Measurements from ENCODE around the gene LMX1A.
A peak's percentile ranks its signal among the peaks of the same experiment; 100 is the strongest.

The LMX1A gene

DNA sequence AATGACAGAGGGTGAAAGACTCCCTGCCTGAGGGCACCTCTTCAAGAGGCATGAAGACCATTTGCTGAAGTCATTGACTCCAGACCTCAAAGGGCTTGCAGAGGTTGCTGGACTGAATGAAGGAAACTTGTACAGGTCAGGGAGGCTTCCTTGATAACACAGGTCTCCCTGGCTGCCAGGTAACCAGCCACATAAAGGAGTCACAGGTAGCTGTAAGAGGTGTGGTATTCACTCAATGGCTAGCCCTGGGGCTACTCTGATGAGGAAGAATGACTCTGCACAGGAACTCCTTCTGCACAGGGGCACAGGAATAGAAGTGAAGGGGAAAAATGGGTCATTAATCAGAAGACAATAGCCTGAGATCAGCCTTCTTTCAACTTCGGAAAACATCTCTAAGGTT, 187.5 kb downstream of the LMX1A start:
- TF ChIP-seq TOX (CRISPR knock-in tag; IDR thresholded peaks at IDR 0.05; ENCODE audit: borderline replicate concordance) (no peak), ZC3H10 (CRISPR knock-in tag; IDR thresholded peaks at IDR 0.05) (no peak), TCF4 (CRISPR knock-in tag; IDR thresholded peaks at IDR 0.05; ENCODE audit: borderline replicate concordance) (no peak), ZNF70 (CRISPR knock-in tag; IDR thresholded peaks at IDR 0.05) (no peak), RARB (CRISPR knock-in tag; IDR thresholded peaks at IDR 0.05) (no peak), OSR1 (CRISPR knock-in tag; IDR thresholded peaks at IDR 0.05) (no peak), BACH2 (CRISPR knock-in tag; IDR thresholded peaks at IDR 0.05; ENCODE audit: borderline replicate concordance) (no peak), ZNF565 (CRISPR knock-in tag; conservative IDR thresholded peaks at IDR 0.05; ENCODE audit: low read depth) (no peak), ZFP30 (CRISPR knock-in tag; IDR thresholded peaks at IDR 0.05) (no peak)
- ATAC-seq: no peak

DNA sequence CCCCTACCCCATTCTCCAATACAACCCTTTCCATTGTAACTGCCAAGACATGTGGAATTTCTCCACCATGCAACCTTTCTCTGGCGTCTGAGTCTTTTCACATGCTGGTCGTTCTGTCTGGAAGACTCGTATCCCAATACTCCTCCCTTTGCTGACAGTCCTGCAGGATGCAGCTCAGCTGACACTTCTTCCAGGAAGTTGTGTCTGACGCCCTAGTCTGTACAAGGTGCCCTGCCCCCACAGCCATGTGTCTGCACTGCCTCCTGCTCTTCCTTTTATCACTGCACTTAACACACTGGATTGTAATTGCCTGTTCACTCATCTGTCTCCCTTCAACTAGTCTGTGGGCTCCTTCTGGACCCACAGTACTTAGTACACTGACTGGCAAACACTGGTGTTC, 188.0 kb downstream of the LMX1A start:
- ATAC-seq: no peak
- no peak for TF ChIP-seq BACH2 (CRISPR knock-in tag; IDR thresholded peaks at IDR 0.05; ENCODE audit: borderline replicate concordance)

DNA sequence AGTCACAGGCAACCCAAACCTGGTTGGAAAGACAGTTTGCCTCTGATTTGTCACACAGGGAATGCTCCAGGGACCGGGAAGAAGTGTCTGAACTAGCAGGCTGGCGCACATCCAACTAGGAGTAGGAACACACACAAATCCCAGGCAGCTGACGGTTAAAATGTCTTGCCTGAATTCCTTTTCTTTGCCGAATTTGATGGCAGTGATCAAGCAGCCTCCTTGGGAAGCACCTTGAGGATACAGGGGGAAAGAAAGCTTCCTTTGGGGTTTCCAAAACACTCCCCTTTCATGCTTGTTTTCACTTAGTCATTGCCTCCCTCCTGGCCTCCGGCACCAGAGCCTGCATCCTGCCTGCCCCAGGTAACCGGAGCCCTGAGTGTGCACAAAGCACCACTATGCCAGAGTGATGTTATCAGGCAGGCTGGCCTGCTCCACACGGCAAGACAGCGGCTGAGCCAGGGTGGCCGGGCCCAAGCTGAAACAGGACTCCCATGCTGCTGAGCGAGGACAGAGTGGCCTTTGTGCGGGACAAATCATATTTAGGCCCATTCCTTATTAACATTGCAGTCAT, 193.8 kb downstream of the LMX1A start:
- ATAC-seq: peak; percentile 76
- TF ChIP-seq ISL1 (CRISPR knock-in tag; IDR thresholded peaks at IDR 0.05) (no peak), PPARA (CRISPR knock-in tag; IDR thresholded peaks at IDR 0.05; ENCODE audit: borderline replicate concordance) (no peak), ZNF8 (CRISPR knock-in tag; IDR thresholded peaks at IDR 0.05) (no peak), RARB (CRISPR knock-in tag; IDR thresholded peaks at IDR 0.05) (no peak), ESRRG (CRISPR knock-in tag; IDR thresholded peaks at IDR 0.05) (no peak), SNAI2 (CRISPR knock-in tag; IDR thresholded peaks at IDR 0.05) (no peak), CSRNP3 (CRISPR knock-in tag; IDR thresholded peaks at IDR 0.05) (no peak), ZC3H10 (CRISPR knock-in tag; IDR thresholded peaks at IDR 0.05) (no peak), OSR1 (CRISPR knock-in tag; IDR thresholded peaks at IDR 0.05) (no peak), TOX (CRISPR knock-in tag; IDR thresholded peaks at IDR 0.05; ENCODE audit: borderline replicate concordance) (no peak), ZNF70 (CRISPR knock-in tag; IDR thresholded peaks at IDR 0.05) (no peak), TSHZ2 (CRISPR knock-in tag; IDR thresholded peaks at IDR 0.05) (no peak), ZFP3 (CRISPR knock-in tag; IDR thresholded peaks at IDR 0.05) (no peak)
- TF ChIP-seq, protein P1, sequence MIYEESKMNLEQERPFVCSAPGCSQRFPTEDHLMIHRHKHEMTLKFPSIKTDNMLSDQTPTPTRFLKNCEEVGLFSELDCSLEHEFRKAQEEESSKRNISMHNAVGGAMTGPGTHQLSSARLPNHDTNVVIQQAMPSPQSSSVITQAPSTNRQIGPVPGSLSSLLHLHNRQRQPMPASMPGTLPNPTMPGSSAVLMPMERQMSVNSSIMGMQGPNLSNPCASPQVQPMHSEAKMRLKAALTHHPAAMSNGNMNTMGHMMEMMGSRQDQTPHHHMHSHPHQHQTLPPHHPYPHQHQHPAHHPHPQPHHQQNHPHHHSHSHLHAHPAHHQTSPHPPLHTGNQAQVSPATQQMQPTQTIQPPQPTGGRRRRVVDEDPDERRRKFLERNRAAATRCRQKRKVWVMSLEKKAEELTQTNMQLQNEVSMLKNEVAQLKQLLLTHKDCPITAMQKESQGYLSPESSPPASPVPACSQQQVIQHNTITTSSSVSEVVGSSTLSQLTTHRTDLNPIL (CRISPR knock-in tag; IDR thresholded peaks at IDR 0.05; ENCODE audit: low read depth): no peak

- no peak for ATAC-seq
Observed at GRCh38 chr1:165161130-165161529, 195.4 kb downstream of the LMX1A start.

More at GRCh38 chr1:165161130-165161529, 195.4 kb downstream of the LMX1A start:
- TF ChIP-seq RARB (CRISPR knock-in tag; IDR thresholded peaks at IDR 0.05) (no peak), ZFP30 (CRISPR knock-in tag; IDR thresholded peaks at IDR 0.05) (no peak), PPARA (CRISPR knock-in tag; IDR thresholded peaks at IDR 0.05; ENCODE audit: borderline replicate concordance) (no peak), TCF4 (CRISPR knock-in tag; IDR thresholded peaks at IDR 0.05; ENCODE audit: borderline replicate concordance) (no peak), CSRNP3 (CRISPR knock-in tag; IDR thresholded peaks at IDR 0.05) (no peak), BACH2 (CRISPR knock-in tag; IDR thresholded peaks at IDR 0.05; ENCODE audit: borderline replicate concordance) (no peak), PATZ1 (CRISPR knock-in tag; IDR thresholded peaks at IDR 0.05; ENCODE audit: borderline replicate concordance) (no peak)
